Articular chondrocyte of knee joint (primary cell): ENCODE results near the gene SELENOP. TPM values are rescaled to one million over a fixed set of nuclear protein-coding genes. Genes with fewer than 3 reads are reported as not detected.

Experiments used
- total RNA-seq: library from RNA; depleted of rRNA; stranded (reverse); fragments of >200 nt; gene quantifications from 2 replicates; pipeline ENCODE4 v1.2.3, GENCODE V29; 2012

Gene SELENOP, protein sequence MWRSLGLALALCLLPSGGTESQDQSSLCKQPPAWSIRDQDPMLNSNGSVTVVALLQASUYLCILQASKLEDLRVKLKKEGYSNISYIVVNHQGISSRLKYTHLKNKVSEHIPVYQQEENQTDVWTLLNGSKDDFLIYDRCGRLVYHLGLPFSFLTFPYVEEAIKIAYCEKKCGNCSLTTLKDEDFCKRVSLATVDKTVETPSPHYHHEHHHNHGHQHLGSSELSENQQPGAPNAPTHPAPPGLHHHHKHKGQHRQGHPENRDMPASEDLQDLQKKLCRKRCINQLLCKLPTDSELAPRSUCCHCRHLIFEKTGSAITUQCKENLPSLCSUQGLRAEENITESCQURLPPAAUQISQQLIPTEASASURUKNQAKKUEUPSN
- 229 and 351 TPM in 2 replicates for total RNA-seq

DNA sequence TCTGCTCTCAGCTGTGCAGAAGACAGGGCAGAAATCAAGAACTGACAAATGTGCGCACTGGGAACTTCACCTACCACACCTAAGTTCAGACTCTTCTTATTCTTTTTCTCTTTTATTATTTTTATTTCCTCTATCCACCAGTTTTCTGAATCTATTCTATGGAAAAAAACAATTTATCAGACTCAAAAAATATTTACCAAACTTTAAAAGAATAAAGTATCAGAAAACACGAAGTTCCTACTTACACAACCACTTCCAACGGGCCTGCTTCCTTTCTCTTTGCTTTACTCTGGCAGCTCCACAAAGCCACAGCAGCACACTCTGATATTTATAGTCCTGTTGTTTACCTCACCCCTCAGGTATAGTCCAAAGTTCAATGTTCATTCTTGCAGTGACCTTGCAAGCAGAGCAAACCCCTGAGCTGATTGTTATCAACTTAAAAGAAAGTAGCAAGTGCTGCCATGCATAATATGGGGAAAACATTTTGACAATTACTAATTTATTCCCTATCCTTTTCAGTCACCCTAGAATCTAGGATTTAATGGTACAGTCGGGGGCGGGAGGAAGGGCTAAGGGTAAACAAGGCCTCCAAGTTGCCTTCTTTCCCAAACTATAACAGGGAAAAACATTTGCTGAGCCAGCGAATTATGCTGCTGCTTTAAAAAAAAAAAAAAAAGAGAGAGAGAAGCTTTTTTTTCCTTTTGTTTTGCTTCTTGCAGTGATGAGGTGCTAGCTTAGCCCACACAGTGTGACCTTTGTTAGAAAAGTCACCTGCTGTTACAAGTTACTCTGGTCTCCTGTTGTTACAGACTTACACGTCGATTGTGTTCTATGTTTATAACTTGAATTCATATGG, at the start of gene SELENOP:
Gene SELENOP, minus strand, starts transcription at position 302 of the 856 bp plus-strand sequence. CDS start 3,539 bp downstream, outside the sequence.

DNA sequence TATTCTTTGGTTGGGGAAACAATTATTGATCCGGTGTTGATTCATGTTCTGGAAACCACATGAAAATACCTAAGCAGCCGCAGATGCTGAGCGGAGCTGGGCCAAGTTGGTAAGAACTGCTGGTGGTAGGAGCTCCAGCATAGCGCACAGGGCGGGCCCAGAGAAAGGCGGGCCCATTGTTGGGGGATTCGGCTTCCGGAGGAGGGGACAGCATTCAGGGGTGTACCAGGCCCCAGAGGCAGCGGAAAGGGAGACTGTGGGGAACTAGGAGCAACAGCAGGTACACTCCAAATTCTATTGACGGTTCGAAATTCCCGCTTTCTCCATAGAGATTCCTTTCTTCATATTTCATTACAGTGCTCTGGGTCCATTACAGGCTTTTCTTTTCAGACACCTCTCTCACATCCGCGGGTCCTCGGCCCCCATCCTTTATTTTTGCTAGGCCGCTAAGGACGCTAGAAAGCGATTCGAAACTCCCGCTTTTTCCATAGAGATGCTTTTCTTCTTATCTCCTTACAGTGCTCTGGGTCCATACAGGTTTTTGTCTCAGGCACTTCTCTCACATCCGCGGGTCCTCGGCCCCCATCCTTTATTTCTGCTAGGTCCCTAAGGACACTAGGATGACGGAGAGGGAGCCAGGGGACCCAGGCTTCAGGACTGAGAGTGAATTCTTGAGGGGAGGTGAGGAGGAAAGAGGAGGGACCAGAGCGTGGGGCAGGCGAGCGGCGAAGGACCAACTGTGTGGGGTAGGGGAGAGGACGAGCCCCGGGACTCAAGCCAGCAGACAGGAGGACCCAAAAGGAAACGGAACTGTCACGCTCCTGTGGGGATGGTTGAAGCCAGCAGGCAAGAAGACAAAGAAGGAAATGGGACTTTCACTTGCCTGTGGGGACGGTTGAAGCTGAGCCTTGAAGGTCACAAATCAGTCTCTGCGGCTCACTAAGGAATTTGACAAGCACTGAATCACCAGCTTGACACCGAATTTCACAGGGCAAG, 54.8 kb downstream of the SELENOP start, which contains the start of gene CCDC152:
Gene CCDC152, plus strand, starts transcription at position 213 of the 996 bp plus-strand sequence. CDS start 2,304 bp downstream, outside the sequence.

Other genes with a start within 250 kb of the SELENOP start
- gene CCDC152, start 55.1 kb downstream of the SELENOP start, total RNA-seq: 0.78 and 1.1 TPM in 2 replicates
- gene ANXA2R, start 228.4 kb upstream of the SELENOP start, total RNA-seq: 4.4 and 5.2 TPM in 2 replicates